GM23338 (cell line): ENCODE results near the gene NIN. TPM values are rescaled to one million over a fixed set of nuclear protein-coding genes. Genes with fewer than 3 reads are reported as not detected.

Source experiments
- ATAC-seq: fragments of 200-7000 bp; cut with Tn5 transposase; 3 replicates; pipeline ENCODE4 v1.9.1; 2020
- DNase-seq: peaks from one replicate; pipeline ENCODE4 v3.0.0-alpha.2; 2015; ENCODE audit warnings: low spot score
- H2AFZ ChIP-seq: fragments of 200-600 bp; sonication (generic); 2 replicates; pipeline ENCODE4 v1.8.0; 2016; ENCODE audit warnings: antibody characterized with exemption, mild to moderate bottlenecking, moderate library complexity
- H3F3A ChIP-seq: fragments of 200-600 bp; sonication (generic); replicated peaks from 2 replicates; pipeline ENCODE4 v1.8.0; 2017; ENCODE audit warnings: antibody characterized with exemption, mixed run types, low read depth
- H3K27ac ChIP-seq: fragments of 200-600 bp; sonication (generic); 2 replicates; pipeline ENCODE4 v1.6.1; 2016; ENCODE audit warnings: low read depth
- H3K27me3 ChIP-seq: fragments of 200-600 bp; sonication (generic); 2 replicates; pipeline ENCODE4 v1.8.0; 2016; ENCODE audit warnings: mild to moderate bottlenecking, mixed run types, moderate library complexity; ENCODE audit not compliant: insufficient read depth
- H3K36me3 ChIP-seq: fragments of 200-600 bp; sonication (generic); 2 replicates; pipeline ENCODE4 v1.8.0; 2016; ENCODE audit warnings: mild to moderate bottlenecking; ENCODE audit not compliant: insufficient read depth
- H3K4me1 ChIP-seq: fragments of 200-600 bp; sonication (generic); 2 replicates; pipeline ENCODE4 v1.8.0; 2016; ENCODE audit warnings: mild to moderate bottlenecking, moderate library complexity; ENCODE audit not compliant: insufficient read depth
- H3K4me2 ChIP-seq: fragments of 200-600 bp; sonication (generic); 2 replicates; pipeline ENCODE4 v1.7.1; 2017; ENCODE audit warnings: mixed run types
- H3K4me3 ChIP-seq: fragments of 200-600 bp; sonication (generic); 2 replicates; pipeline ENCODE4 v1.6.1; 2016; ENCODE audit warnings: mixed run types
- H3K79me2 ChIP-seq: fragments of 200-600 bp; sonication (generic); replicated peaks from 2 replicates; pipeline ENCODE4 v1.8.0; 2017; ENCODE audit warnings: mild to moderate bottlenecking; ENCODE audit not compliant: insufficient read depth
- H3K9me2 ChIP-seq: fragments of 200-600 bp; sonication (generic); 2 replicates; pipeline ENCODE4 v1.8.0; 2017; ENCODE audit not compliant: insufficient read depth
- H4K20me1 ChIP-seq: fragments of 200-600 bp; sonication (generic); replicated peaks from 2 replicates; pipeline ENCODE4 v1.8.0; 2017; ENCODE audit warnings: mild to moderate bottlenecking; ENCODE audit not compliant: insufficient read depth
- H3K27ac Mint-ChIP-seq: 2 replicates; pipeline ENCODE4 v1.8.0; 2020; ENCODE audit warnings: inconsistent platforms, mild to moderate bottlenecking, moderate library complexity, mixed read lengths
- H3K27me3 Mint-ChIP-seq: 3 replicates; pipeline ENCODE4 v1.8.0; 2022; ENCODE audit warnings: low read depth, mild to moderate bottlenecking, moderate library complexity, mixed read lengths, inconsistent platforms; ENCODE audit not compliant: insufficient read depth, poor library complexity
- H3K36me3 Mint-ChIP-seq: 3 replicates; pipeline ENCODE4 v1.8.0; 2021; ENCODE audit warnings: low read depth, mild to moderate bottlenecking, inconsistent platforms, moderate library complexity, mixed read lengths
- H3K4me1 Mint-ChIP-seq: 3 replicates; pipeline ENCODE4 v1.8.0; 2020; ENCODE audit warnings: mild to moderate bottlenecking, inconsistent platforms, mixed read lengths
- H3K4me3 Mint-ChIP-seq: 3 replicates; pipeline ENCODE4 v1.8.0; 2021; ENCODE audit warnings: moderate library complexity, mild to moderate bottlenecking, inconsistent platforms, mixed read lengths
- H3K9me3 Mint-ChIP-seq: 3 replicates; pipeline ENCODE4 v1.8.0; 2020; ENCODE audit warnings: moderate library complexity, mild to moderate bottlenecking, inconsistent platforms, mixed read lengths
- CREB1 ChIP-seq: fragments of 250-450 bp; sonication (Bioruptor Pico); IDR thresholded peaks from 2 replicates; pipeline ENCODE4 v1.5.0; 2020; ENCODE audit warnings: low read depth, mild to moderate bottlenecking, moderate library complexity
- ETS1 ChIP-seq: IDR thresholded peaks from 2 replicates; pipeline ENCODE4 v1.6.1; 2016; ENCODE audit warnings: antibody characterized with exemption
- EZH2 ChIP-seq: fragments of 200-600 bp; sonication (generic); IDR thresholded peaks from one replicate; pipeline ENCODE4 v1.8.0; 2017; ENCODE audit warnings: antibody characterized with exemption, mild to moderate bottlenecking, low read depth; ENCODE audit not compliant: unreplicated experiment
- EZH2phosphoT487 ChIP-seq: fragments of 200-600 bp; sonication (generic); IDR thresholded peaks from one replicate; pipeline ENCODE4 v1.8.1; 2018; ENCODE audit warnings: antibody characterized with exemption; ENCODE audit not compliant: unreplicated experiment
- JUNB ChIP-seq: IDR thresholded peaks from one replicate; pipeline ENCODE4 v1.6.1; 2016; ENCODE audit warnings: antibody characterized with exemption; ENCODE audit not compliant: unreplicated experiment
- NANOG ChIP-seq: IDR thresholded peaks from 2 replicates; pipeline ENCODE4 v1.6.1; 2016; ENCODE audit warnings: antibody characterized with exemption, borderline replicate concordance
- POLR2AphosphoS5 ChIP-seq: IDR thresholded peaks from 2 replicates; pipeline ENCODE4 v1.6.1; 2016; ENCODE audit warnings: antibody characterized with exemption, low read depth
- STAT1 ChIP-seq: IDR thresholded peaks from one replicate; pipeline ENCODE4 v1.6.1; 2016; ENCODE audit warnings: antibody characterized with exemption; ENCODE audit not compliant: unreplicated experiment
- ZNF114 ChIP-seq: fragments of 250-450 bp; sonication (Bioruptor Pico); IDR thresholded peaks from 2 replicates; pipeline ENCODE4 v1.5.0; 2020; ENCODE audit warnings: mild to moderate bottlenecking, moderate library complexity
- ZNF331 ChIP-seq: fragments of 250-450 bp; sonication (Bioruptor Pico); IDR thresholded peaks from 2 replicates; pipeline ENCODE4 v1.5.0; 2020; ENCODE audit warnings: low read depth, mild to moderate bottlenecking, moderate library complexity
- polyA plus RNA-seq: library from polyadenylated mRNA; unstranded; fragments of >200 nt; fragmentation: Nextera tagmentation; extraction: Ambion mirVana; gene quantifications from 2 replicates; pipeline ENCODE4 v1.2.1, GENCODE V29; 2016
- total RNA-seq: library from RNA; depleted of rRNA; stranded (reverse); fragments of >200 nt; shearing (Covaris generic); gene quantifications from 2 replicates; pipeline ENCODE4 v1.2.3, GENCODE V29; 2014
- TF ChIP-seq, protein P1 (sequence below), 2 experiments: fragments of 200-600 bp in 1 of 2; sonication (generic) in 1 of 2; conservative IDR thresholded peaks; 2 replicates each; pipeline versions ENCODE4 v1.5.1 to v1.6.1; 2016 to 2017; ENCODE audit warnings: antibody characterized with exemption in 2 of 2, low read depth in 2 of 2, mild to moderate bottlenecking in 2 of 2, moderate library complexity in 1 of 2
- TF ChIP-seq, protein P2 (sequence below): fragments of 250-450 bp; sonication (Bioruptor Pico); IDR thresholded peaks from 2 replicates; pipeline ENCODE4 v1.5.0; 2020; ENCODE audit warnings: mild to moderate bottlenecking, moderate library complexity
- TF ChIP-seq, protein P3 (sequence below): IDR thresholded peaks from one replicate; pipeline ENCODE4 v1.6.1; 2018; ENCODE audit warnings: antibody characterized with exemption; ENCODE audit not compliant: unreplicated experiment

The NIN gene
- total and polyA plus RNA-seq, 2 experiments from 2014 or later, result 7.4 to 17.4 TPM

- no peaks in the 10 kb centered on the region for H4K20me1 ChIP-seq
- ATAC-seq (no peak), DNase-seq (no peak)
- no peak overlapping the region for H3K4me3 ChIP-seq
- H3K79me2 ChIP-seq, result no peaks in the 10 kb centered on the region
- Mint-ChIP-seq H3K27me3 (peaks cover 2% of the 10 kb centered on the region), H3K9me3 (no peaks in the 10 kb centered on the region), H3K27ac (no peak overlapping the region), H3K36me3 (no peaks in the 10 kb centered on the region), H3K4me3 (no peak overlapping the region), H3K4me1 (peaks cover 6% of the 10 kb centered on the region)
- H3K27ac ChIP-seq, result no peak overlapping the region
- no peak overlapping the region for H2AFZ ChIP-seq
- H3K36me3 ChIP-seq, result no peaks in the 10 kb centered on the region
- H3K4me2 ChIP-seq, result no peak overlapping the region
- H3K4me1 ChIP-seq, result no peaks in the 10 kb centered on the region
- H3F3A ChIP-seq, result no peaks in the 10 kb centered on the region
- no peaks in the 10 kb centered on the region for H3K9me2 ChIP-seq
- H3K27me3 ChIP-seq, result no peaks in the 10 kb centered on the region
- TF ChIP-seq, protein P1, sequence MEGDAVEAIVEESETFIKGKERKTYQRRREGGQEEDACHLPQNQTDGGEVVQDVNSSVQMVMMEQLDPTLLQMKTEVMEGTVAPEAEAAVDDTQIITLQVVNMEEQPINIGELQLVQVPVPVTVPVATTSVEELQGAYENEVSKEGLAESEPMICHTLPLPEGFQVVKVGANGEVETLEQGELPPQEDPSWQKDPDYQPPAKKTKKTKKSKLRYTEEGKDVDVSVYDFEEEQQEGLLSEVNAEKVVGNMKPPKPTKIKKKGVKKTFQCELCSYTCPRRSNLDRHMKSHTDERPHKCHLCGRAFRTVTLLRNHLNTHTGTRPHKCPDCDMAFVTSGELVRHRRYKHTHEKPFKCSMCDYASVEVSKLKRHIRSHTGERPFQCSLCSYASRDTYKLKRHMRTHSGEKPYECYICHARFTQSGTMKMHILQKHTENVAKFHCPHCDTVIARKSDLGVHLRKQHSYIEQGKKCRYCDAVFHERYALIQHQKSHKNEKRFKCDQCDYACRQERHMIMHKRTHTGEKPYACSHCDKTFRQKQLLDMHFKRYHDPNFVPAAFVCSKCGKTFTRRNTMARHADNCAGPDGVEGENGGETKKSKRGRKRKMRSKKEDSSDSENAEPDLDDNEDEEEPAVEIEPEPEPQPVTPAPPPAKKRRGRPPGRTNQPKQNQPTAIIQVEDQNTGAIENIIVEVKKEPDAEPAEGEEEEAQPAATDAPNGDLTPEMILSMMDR (conservative IDR thresholded peaks at IDR 0.05; ENCODE audit: low read depth in 2 of 2), result no peak
- TF ChIP-seq EZH2phosphoT487 (no peak), EZH2 (no peak), POLR2AphosphoS5 (no peak), NANOG (no peak), ETS1 (no peak), ZNF331 (no peak), CREB1 (CRISPR knock-in tag) (no peak), ZNF114 (no peak), STAT1 (no peak), JUNB (no peak)
- TF ChIP-seq, protein P2, sequence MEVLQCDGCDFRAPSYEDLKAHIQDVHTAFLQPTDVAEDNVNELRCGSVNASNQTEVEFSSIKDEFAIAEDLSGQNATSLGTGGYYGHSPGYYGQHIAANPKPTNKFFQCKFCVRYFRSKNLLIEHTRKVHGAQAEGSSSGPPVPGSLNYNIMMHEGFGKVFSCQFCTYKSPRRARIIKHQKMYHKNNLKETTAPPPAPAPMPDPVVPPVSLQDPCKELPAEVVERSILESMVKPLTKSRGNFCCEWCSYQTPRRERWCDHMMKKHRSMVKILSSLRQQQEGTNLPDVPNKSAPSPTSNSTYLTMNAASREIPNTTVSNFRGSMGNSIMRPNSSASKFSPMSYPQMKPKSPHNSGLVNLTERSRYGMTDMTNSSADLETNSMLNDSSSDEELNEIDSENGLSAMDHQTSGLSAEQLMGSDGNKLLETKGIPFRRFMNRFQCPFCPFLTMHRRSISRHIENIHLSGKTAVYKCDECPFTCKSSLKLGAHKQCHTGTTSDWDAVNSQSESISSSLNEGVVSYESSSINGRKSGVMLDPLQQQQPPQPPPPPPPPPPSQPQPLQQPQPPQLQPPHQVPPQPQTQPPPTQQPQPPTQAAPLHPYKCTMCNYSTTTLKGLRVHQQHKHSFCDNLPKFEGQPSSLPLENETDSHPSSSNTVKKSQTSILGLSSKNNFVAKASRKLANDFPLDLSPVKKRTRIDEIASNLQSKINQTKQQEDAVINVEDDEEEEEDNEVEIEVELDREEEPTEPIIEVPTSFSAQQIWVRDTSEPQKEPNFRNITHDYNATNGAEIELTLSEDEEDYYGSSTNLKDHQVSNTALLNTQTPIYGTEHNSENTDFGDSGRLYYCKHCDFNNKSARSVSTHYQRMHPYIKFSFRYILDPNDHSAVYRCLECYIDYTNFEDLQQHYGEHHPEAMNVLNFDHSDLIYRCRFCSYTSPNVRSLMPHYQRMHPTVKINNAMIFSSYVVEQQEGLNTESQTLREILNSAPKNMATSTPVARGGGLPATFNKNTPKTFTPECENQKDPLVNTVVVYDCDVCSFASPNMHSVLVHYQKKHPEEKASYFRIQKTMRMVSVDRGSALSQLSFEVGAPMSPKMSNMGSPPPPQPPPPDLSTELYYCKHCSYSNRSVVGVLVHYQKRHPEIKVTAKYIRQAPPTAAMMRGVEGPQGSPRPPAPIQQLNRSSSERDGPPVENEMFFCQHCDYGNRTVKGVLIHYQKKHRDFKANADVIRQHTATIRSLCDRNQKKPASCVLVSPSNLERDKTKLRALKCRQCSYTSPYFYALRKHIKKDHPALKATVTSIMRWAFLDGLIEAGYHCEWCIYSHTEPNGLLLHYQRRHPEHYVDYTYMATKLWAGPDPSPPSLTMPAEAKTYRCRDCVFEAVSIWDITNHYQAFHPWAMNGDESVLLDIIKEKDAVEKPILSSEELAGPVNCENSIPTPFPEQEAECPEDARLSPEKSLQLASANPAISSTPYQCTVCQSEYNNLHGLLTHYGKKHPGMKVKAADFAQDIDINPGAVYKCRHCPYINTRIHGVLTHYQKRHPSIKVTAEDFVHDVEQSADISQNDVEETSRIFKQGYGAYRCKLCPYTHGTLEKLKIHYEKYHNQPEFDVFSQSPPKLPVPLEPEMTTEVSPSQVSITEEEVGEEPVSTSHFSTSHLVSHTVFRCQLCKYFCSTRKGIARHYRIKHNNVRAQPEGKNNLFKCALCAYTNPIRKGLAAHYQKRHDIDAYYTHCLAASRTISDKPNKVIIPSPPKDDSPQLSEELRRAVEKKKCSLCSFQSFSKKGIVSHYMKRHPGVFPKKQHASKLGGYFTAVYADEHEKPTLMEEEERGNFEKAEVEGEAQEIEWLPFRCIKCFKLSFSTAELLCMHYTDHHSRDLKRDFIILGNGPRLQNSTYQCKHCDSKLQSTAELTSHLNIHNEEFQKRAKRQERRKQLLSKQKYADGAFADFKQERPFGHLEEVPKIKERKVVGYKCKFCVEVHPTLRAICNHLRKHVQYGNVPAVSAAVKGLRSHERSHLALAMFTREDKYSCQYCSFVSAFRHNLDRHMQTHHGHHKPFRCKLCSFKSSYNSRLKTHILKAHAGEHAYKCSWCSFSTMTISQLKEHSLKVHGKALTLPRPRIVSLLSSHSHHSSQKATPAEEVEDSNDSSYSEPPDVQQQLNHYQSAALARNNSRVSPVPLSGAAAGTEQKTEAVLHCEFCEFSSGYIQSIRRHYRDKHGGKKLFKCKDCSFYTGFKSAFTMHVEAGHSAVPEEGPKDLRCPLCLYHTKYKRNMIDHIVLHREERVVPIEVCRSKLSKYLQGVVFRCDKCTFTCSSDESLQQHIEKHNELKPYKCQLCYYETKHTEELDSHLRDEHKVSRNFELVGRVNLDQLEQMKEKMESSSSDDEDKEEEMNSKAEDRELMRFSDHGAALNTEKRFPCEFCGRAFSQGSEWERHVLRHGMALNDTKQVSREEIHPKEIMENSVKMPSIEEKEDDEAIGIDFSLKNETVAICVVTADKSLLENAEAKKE (CRISPR knock-in tag), result no peak
- TF ChIP-seq, protein P3, sequence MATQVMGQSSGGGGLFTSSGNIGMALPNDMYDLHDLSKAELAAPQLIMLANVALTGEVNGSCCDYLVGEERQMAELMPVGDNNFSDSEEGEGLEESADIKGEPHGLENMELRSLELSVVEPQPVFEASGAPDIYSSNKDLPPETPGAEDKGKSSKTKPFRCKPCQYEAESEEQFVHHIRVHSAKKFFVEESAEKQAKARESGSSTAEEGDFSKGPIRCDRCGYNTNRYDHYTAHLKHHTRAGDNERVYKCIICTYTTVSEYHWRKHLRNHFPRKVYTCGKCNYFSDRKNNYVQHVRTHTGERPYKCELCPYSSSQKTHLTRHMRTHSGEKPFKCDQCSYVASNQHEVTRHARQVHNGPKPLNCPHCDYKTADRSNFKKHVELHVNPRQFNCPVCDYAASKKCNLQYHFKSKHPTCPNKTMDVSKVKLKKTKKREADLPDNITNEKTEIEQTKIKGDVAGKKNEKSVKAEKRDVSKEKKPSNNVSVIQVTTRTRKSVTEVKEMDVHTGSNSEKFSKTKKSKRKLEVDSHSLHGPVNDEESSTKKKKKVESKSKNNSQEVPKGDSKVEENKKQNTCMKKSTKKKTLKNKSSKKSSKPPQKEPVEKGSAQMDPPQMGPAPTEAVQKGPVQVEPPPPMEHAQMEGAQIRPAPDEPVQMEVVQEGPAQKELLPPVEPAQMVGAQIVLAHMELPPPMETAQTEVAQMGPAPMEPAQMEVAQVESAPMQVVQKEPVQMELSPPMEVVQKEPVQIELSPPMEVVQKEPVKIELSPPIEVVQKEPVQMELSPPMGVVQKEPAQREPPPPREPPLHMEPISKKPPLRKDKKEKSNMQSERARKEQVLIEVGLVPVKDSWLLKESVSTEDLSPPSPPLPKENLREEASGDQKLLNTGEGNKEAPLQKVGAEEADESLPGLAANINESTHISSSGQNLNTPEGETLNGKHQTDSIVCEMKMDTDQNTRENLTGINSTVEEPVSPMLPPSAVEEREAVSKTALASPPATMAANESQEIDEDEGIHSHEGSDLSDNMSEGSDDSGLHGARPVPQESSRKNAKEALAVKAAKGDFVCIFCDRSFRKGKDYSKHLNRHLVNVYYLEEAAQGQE, result no peak
Measured at GRCh38 chr14:50679674-50680073, 151.3 kb downstream of the NIN start.
